ENCODE data around the gene BOD1. TPM values are rescaled to one million over a fixed set of nuclear protein-coding genes. Genes with fewer than 3 reads are reported as not detected.

Gene BOD1
- total RNA-seq, 1 donor from 2014 or later = 144 TPM

DNA sequence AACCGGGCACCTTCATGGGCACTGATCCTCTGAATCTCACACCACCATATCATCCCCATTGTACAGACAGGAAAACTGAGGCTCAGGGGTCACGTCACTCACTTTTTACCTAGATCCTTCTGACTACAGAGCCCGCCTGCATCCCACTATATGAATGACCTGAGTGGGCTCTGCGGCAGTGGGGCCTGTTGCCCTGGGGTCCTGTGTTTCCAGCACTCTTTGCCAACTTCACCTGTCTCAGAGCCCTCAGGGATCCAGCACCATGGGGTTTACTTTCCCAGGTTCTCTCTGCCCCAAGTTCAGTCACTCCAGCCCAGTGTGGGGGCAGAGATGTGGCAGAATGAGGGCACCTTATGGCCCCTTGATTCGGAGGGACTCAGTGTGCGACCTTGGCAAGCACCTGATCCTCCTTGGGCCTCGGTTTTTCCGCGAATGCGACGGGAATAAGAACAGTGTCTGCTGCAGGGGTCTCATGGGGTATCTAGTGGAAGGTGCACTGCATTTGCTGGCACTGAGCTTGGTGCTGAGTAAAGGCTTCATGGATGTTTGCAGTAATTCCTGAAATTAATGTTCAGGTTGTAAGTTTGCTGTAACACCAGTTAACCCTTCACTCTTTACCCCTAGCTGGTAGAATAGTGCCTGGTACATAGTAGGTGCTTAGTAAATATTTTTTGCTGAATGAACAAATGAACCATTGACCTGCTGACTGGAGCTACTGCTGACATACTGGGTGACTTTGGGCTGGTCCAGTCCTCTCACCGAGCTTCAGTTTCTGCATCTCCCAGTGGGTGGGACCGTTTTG is 47.1 kb upstream of the BOD1 start:
- no peaks in the 10 kb centered on the region for H3K9me3 ChIP-seq (ENCODE audit: low read depth)
- Mint-ChIP-seq H3K4me3 (no peak overlapping the region), H3K9me3 (peaks cover 7% of the 10 kb centered on the region), H3K27me3 (ENCODE audit: insufficient read depth, low read depth) (peaks cover 6% of the 10 kb centered on the region), H3K36me3 (no peaks in the 10 kb centered on the region), H3K27ac (peak overlapping the region; percentile 87), H3K4me1 (peaks cover 17% of the 10 kb centered on the region)
- H3K36me3 ChIP-seq = no peaks in the 10 kb centered on the region
- no peaks in the 10 kb centered on the region for H3K27me3 ChIP-seq
- H2AFZ ChIP-seq (replicated peaks) = no peak overlapping the region
- no peak for DNase-seq (ENCODE audit: low spot score)
- H3K4me2 ChIP-seq = no peak overlapping the region
- no peak overlapping the region for H3K4me3 ChIP-seq
- H3F3A ChIP-seq (ENCODE audit: low read depth) = no peaks in the 10 kb centered on the region
- no peaks in the 10 kb centered on the region for H4K20me1 ChIP-seq (ENCODE audit: low read depth)
- peaks cover 5% of the 10 kb centered on the region for H3K4me1 ChIP-seq
- H3K27ac ChIP-seq = no peak overlapping the region
- H3K9ac ChIP-seq = no peak overlapping the region
- no peak for TF ChIP-seq EZH2phosphoT487 (IDR thresholded peaks at IDR 0.05)
- no peak for TF ChIP-seq EZH2 (IDR thresholded peaks at IDR 0.05)
- TF ChIP-seq CTCF (IDR thresholded peaks at IDR 0.05) = no peak
- no peaks in the 10 kb centered on the region for H3K79me2 ChIP-seq (ENCODE audit: low read depth)

DNA sequence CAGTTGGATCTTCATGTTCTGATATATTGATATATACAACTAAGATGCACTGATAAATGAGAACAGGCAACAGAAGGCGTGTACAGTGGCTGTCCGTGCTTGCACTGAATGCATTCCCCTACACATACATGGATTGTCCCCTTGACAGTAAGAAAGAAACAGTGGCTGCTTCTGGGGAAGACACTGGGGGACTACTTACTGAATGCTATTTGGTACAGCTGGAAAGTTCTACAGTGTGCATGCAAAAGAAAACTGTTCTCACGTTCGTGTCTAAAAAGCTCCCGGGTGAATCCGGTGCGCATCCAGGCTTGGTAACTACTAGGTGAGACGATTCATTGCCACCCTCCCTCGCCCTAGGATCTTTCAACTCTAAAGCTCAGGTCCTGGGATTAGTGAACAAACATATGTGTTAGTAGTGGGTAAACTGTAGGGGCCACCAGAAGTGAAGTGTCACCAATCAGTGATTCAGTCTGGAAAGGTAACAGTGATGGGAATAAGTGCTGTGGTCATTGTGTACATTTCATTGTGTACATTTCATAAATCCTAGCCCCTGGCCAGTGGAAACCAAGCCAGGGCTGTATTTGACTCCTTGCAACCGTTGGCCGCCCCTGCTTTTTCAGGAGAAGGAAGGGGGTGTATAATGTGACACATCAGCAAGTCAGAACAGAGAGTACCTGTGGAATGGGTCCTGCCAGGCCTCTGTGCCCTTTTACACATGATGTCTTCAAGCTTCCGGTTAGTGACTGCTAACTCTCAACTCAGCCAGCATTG is 46.3 kb upstream of the BOD1 start:
- no peak overlapping the region for H3K4me2 ChIP-seq
- H4K20me1 ChIP-seq (ENCODE audit: low read depth) = no peaks in the 10 kb centered on the region
- no peak for TF ChIP-seq EZH2 (IDR thresholded peaks at IDR 0.05)
- no peak for TF ChIP-seq EZH2phosphoT487 (IDR thresholded peaks at IDR 0.05)
- no peak for TF ChIP-seq CTCF (IDR thresholded peaks at IDR 0.05)
- H3K9me3 ChIP-seq (ENCODE audit: low read depth) = no peaks in the 10 kb centered on the region
- Mint-ChIP-seq H3K9me3 (peaks cover 7% of the 10 kb centered on the region), H3K36me3 (no peaks in the 10 kb centered on the region), H3K4me1 (peaks cover 17% of the 10 kb centered on the region), H3K27ac (no peak overlapping the region), H3K4me3 (no peak overlapping the region), H3K27me3 (ENCODE audit: insufficient read depth, low read depth) (peaks cover 8% of the 10 kb centered on the region)
- H3K27ac ChIP-seq = no peak overlapping the region
- no peaks in the 10 kb centered on the region for H3K79me2 ChIP-seq (ENCODE audit: low read depth)
- H3K27me3 ChIP-seq = no peaks in the 10 kb centered on the region
- H3K9ac ChIP-seq = no peak overlapping the region
- H3K4me3 ChIP-seq = no peak overlapping the region
- DNase-seq (ENCODE audit: low spot score) = no peak
- no peaks in the 10 kb centered on the region for H3K36me3 ChIP-seq
- no peak overlapping the region for H2AFZ ChIP-seq (replicated peaks)
- peaks cover 5% of the 10 kb centered on the region for H3K4me1 ChIP-seq
- H3F3A ChIP-seq (ENCODE audit: low read depth) = no peaks in the 10 kb centered on the region

DNA sequence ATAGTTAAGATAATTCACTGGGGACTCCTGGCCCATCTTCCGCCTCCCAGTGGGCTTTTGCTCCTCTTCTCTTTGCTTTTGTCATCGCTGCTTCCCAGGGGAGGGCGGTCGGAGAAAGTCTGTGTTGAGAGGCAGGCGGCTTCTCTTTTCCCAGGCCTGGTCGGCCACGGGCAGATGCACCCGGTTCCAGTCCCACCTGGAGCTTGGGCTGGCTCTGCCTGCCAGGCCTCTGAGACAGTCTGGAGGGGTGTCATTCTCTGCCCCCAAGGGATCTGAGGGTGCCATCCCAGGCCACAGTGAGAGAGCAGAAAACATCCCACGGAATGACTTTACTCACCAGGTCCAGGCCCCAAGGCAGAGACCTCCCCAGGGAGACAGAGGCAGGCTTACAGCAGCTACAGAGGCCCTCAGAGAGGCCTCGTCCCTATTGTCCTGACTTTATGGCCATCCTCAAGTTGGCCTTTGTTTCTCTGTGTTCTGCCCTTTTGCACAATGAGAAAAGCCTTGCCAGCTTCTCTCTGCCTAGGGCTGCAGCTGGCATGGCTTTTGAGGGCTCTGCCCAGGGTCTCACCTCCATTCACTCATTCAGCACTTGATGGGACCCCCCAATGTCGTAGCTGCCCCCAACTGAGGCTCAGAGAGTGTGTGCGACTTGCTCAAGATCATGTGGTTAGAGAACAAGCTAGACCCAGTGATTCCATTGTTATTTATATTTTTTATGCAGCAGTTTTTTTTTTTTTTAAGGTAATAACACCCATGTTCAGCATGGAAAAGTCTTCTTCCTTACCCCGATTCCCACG is 44.2 kb upstream of the BOD1 start:
- Mint-ChIP-seq H3K27ac (peak overlapping the region; percentile 15), H3K9me3 (peaks cover under 1% of the 10 kb centered on the region), H3K4me1 (peaks cover 22% of the 10 kb centered on the region), H3K27me3 (ENCODE audit: insufficient read depth, low read depth) (peaks cover 8% of the 10 kb centered on the region), H3K4me3 (no peak overlapping the region), H3K36me3 (no peaks in the 10 kb centered on the region)
- Histone ChIP-seq H3K36me3 (no peaks in the 10 kb centered on the region), H3K4me1 (peaks cover 5% of the 10 kb centered on the region), H3K9me3 (ENCODE audit: low read depth) (no peaks in the 10 kb centered on the region), H3K27me3 (no peaks in the 10 kb centered on the region), H3K9ac (no peak overlapping the region), H3K27ac (no peak overlapping the region), H3F3A (ENCODE audit: low read depth) (no peaks in the 10 kb centered on the region), H3K4me2 (no peak overlapping the region), H2AFZ (replicated peaks) (no peak overlapping the region), H3K4me3 (no peak overlapping the region), H4K20me1 (ENCODE audit: low read depth) (no peaks in the 10 kb centered on the region), H3K79me2 (ENCODE audit: low read depth) (no peaks in the 10 kb centered on the region)
- no peak for TF ChIP-seq CTCF (IDR thresholded peaks at IDR 0.05)
- no peak for TF ChIP-seq EZH2phosphoT487 (IDR thresholded peaks at IDR 0.05)
- no peak for TF ChIP-seq EZH2 (IDR thresholded peaks at IDR 0.05)
- DNase-seq (ENCODE audit: low spot score) = no peak

Data from neural progenitor cell (in vitro differentiated cells).